GM13976 (cell line): ENCODE results near the gene SH3PXD2B.

Source experiments
- DNase-seq: peaks from one replicate; pipeline ENCODE4 v3.0.0; 2012; ENCODE audit warnings: low spot score
- in situ Hi-C: fragments of 300-500 bp; cut with MboI; formaldehyde crosslinking; loops from one replicate; pipeline ENCODE4 v1.12.0; 2022; ENCODE audit warnings: low sequenced_read_pairs, mixed read lengths, inconsistent platforms; ENCODE audit not compliant: unreplicated experiment
- TF ChIP-seq, protein P1 (sequence below): IDR thresholded peaks from 2 replicates; pipeline ENCODE4 v1.5.1; 2012; ENCODE audit warnings: borderline replicate concordance, mild to moderate bottlenecking; ENCODE audit not compliant: insufficient read depth; ENCODE audit errors: extremely low read depth, missing control alignments, control extremely low read depth

SH3PXD2B gene

DNA sequence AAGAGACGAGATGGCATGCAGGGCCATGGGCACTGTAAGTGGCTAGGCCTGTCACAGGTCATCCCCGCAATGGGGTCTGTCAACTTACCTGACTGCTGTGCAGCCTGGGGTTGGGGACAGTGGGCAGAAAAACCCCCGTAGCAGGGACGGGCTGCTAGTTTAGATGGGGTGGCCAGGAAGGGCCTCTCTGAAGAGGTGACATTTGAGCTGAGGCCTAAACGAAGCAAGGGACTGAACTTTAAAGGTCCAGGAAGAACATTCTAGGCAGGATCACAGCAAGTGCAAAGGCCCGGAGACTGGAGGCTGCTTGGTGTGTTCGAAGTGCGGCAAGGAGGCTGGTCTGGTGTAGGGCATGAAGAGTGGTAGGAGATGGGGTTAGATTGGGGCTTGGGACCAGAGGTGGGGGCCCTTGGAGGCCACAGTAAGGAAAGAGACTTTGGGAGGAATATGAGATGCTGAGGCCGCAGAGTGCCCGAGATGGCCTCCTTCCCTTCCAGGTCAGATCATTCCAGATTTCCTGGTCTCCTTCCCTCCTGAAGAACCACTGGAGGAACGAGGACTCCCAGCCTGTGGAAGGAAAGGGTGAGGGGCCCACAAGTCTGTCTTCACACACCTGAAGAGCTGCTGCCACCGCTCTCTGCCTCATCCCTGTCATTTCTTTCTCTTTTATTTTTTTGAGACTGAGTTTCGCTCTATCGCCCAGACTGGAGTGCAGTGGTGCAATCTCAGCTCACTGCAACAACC is 37.9 kb upstream of the SH3PXD2B start:
- TF ChIP-seq, protein P1, sequence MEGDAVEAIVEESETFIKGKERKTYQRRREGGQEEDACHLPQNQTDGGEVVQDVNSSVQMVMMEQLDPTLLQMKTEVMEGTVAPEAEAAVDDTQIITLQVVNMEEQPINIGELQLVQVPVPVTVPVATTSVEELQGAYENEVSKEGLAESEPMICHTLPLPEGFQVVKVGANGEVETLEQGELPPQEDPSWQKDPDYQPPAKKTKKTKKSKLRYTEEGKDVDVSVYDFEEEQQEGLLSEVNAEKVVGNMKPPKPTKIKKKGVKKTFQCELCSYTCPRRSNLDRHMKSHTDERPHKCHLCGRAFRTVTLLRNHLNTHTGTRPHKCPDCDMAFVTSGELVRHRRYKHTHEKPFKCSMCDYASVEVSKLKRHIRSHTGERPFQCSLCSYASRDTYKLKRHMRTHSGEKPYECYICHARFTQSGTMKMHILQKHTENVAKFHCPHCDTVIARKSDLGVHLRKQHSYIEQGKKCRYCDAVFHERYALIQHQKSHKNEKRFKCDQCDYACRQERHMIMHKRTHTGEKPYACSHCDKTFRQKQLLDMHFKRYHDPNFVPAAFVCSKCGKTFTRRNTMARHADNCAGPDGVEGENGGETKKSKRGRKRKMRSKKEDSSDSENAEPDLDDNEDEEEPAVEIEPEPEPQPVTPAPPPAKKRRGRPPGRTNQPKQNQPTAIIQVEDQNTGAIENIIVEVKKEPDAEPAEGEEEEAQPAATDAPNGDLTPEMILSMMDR: no peak
- DNase-seq: no peak
- in situ Hi-C loops: no loop called here

DNA sequence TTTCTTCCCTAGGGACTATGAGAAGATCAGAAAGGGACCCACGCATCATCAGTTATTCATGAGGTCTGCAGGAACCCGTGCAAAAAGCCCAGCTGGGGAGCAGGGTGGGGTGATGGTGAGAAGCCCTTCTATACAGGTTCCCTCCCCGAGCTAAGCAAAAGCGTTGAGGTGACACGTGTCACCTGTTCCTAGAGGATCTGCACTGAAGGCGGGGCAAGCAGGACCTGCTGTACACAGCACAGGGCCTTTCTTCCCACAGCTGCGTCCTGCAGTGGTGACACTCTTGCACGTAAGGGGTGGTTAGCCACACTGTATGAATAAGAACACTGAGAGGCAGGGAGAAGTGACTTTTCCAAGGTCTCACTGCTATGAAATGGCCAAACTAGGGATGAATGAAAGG is 37.2 kb upstream of the SH3PXD2B start:
- DNase-seq: no peak
- in situ Hi-C loops: no loop called here
- TF ChIP-seq, protein P1: no peak

DNA sequence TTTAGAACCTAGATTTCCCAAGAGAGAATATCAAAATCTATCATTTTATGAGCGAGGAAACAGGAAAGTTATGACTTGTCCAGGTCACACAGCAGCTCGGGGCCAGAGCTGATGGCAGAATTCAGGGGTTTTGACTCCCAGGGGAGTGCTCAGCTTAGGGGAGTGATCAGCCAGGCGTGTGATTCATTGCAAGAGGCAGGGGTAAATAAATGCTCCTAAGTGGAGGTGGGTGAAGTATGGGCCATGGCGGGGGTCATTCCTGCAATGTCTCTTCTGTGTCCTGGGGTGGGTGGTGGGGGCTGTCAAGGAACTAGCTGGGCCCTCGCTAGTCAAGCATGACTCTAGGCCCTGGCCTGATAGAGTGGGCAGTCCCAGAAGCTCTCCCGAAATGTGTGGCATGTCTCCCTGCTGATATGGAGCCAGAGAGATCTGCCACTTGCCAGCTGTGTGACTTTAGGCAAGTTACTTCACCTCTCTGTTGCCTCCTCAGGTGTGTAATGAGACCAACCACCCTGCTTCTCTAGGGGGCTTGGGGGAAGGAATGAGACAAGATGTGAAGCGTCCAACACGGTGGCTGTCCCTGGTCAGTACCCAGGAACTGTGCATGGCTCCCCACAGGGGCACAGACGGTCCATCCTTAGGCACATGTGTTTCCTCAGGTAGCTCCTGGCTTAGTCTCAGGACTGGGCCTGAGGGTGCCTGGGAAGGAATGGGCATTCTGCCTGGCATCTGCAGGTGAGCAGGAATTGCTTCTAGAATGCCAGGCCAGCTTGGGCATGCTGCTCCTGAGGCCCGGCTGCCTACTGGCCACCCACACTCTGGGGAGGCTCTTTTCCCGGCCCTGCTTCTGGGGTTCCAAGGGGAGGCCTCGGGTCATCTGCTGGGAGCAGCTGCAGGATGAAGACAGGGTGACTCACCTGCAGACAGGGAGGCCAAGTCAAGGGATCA is 36.5 kb upstream of the SH3PXD2B start:
- no peak for DNase-seq
- TF ChIP-seq, protein P1: no peak
- in situ Hi-C loops: no loop called here

DNA sequence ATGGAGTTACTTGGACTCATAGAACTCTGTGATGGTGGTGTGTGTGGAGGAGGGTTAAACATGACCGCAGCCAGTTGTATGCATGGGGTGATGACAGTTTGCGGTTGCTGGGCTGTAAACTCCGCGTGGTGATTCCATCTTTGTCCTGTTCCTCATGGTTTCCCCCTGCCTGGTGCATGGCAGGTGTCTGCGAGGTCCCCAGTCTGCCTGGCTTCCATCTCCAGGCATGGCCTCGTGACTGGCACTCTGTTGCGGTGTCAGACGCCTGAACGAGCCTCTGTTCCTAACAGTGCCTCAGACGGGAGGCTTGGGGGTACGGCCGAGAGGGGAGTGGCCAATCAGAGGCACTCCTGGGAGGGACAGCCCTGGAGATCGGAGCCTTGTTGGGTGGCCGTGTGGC is 33.9 kb upstream of the SH3PXD2B start:
- TF ChIP-seq, protein P1: no peak
- no peak for DNase-seq
- in situ Hi-C loops: loop anchor here (10.0 kb wide), 1 partner anchor 437 kb away; no protein-coding TSS in a partner anchor

GRCh38 chr5:172487671-172488070 is 33.3 kb upstream of the SH3PXD2B start:
- in situ Hi-C loops: loop anchor here (10.0 kb wide), 1 partner anchor 437 kb away; no protein-coding TSS in a partner anchor
- DNase-seq: no peak
- TF ChIP-seq, protein P1: no peak

DNA sequence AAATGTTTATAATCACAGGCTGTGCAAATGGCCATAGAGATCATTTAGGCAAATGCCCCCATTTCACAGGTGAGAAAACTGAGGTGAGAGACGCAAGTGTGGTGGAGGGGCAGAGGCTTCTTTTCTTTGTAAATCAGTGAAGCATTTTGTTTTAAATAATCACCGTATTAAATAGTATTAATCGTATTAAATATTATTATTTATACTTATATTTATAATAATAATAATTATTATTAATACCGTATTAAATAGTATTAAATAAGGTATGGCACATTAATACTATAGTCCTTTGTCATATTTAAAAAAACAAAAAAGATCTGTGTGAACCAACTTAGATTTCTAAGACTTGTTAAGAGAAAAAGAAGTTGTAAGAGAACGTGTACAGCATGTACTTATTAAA is 32.6 kb upstream of the SH3PXD2B start:
- in situ Hi-C loops: loop anchor here (10.0 kb wide), 1 partner anchor 438 kb away; no protein-coding TSS in a partner anchor
- no peak for DNase-seq
- TF ChIP-seq, protein P1: no peak
